Measurements from ENCODE around the gene PKP1. TPM values are rescaled to one million over a fixed set of nuclear protein-coding genes. Genes with fewer than 3 reads are reported as not detected.

The PKP1 gene
- total RNA-seq, 1 donor from 2014 or later = not detected

- no peak for DNase-seq (ENCODE audit: low read depth, low spot score)
- no peak overlapping the region for H3K4me3 Mint-ChIP-seq
- no peaks in the 10 kb centered on the region for H3K36me3 Mint-ChIP-seq (ENCODE audit: low read depth)
- H3K27ac Mint-ChIP-seq (ENCODE audit: unreplicated experiment) = no peak overlapping the region
- no peaks in the 10 kb centered on the region for H3K9me3 Mint-ChIP-seq
- peaks cover 4% of the 10 kb centered on the region for H3K4me1 Mint-ChIP-seq
- H3K27me3 Mint-ChIP-seq (ENCODE audit: low read depth) = peaks cover 43% of the 10 kb centered on the region
- no peak for TF ChIP-seq CTCF (conservative IDR thresholded peaks at IDR 0.05)
These were observed 21.3 kb upstream of the PKP1 start for GRCh38 chr1:201261771-201262547.

GRCh38 chr1:201262963-201263608 lies 20.2 kb upstream of the PKP1 start:
- peaks cover 52% of the 10 kb centered on the region for H3K27me3 Mint-ChIP-seq (ENCODE audit: low read depth)

GRCh38 chr1:201264072-201264471 lies 19.2 kb upstream of the PKP1 start:
- peaks cover 4% of the 10 kb centered on the region for H3K4me1 Mint-ChIP-seq
- no peak overlapping the region for H3K4me3 Mint-ChIP-seq
- no peak overlapping the region for H3K27ac Mint-ChIP-seq (ENCODE audit: unreplicated experiment)
- TF ChIP-seq CTCF (conservative IDR thresholded peaks at IDR 0.05) = no peak
- H3K27me3 Mint-ChIP-seq (ENCODE audit: low read depth) = peaks cover 48% of the 10 kb centered on the region
- H3K36me3 Mint-ChIP-seq (ENCODE audit: low read depth) = no peaks in the 10 kb centered on the region
- no peaks in the 10 kb centered on the region for H3K9me3 Mint-ChIP-seq
- no peak for DNase-seq (ENCODE audit: low read depth, low spot score)

More at GRCh38 chr1:201262963-201263608, 20.2 kb upstream of the PKP1 start:
- H3K36me3 Mint-ChIP-seq (ENCODE audit: low read depth) = no peaks in the 10 kb centered on the region
- H3K4me1 Mint-ChIP-seq = peaks cover 4% of the 10 kb centered on the region
- H3K27ac Mint-ChIP-seq (ENCODE audit: unreplicated experiment) = no peak overlapping the region
- DNase-seq (ENCODE audit: low read depth, low spot score) = no peak
- no peak overlapping the region for H3K4me3 Mint-ChIP-seq
- no peaks in the 10 kb centered on the region for H3K9me3 Mint-ChIP-seq
- TF ChIP-seq CTCF (conservative IDR thresholded peaks at IDR 0.05) = no peak

- H3K4me1 Mint-ChIP-seq = peaks cover 4% of the 10 kb centered on the region
- no peak overlapping the region for H3K27ac Mint-ChIP-seq (ENCODE audit: unreplicated experiment)
- no peaks in the 10 kb centered on the region for H3K9me3 Mint-ChIP-seq
- no peaks in the 10 kb centered on the region for H3K36me3 Mint-ChIP-seq (ENCODE audit: low read depth)
- H3K27me3 Mint-ChIP-seq (ENCODE audit: low read depth) = peaks cover 46% of the 10 kb centered on the region
- H3K4me3 Mint-ChIP-seq = no peak overlapping the region
- no peak for TF ChIP-seq CTCF (conservative IDR thresholded peaks at IDR 0.05)
- no peak for DNase-seq (ENCODE audit: low read depth, low spot score)
These were observed 18.8 kb upstream of the PKP1 start for GRCh38 chr1:201264554-201264953.

- Mint-ChIP-seq H3K27ac (ENCODE audit: unreplicated experiment) (no peak overlapping the region), H3K9me3 (no peaks in the 10 kb centered on the region), H3K4me3 (no peak overlapping the region), H3K36me3 (ENCODE audit: low read depth) (no peaks in the 10 kb centered on the region), H3K4me1 (no peaks in the 10 kb centered on the region), H3K27me3 (ENCODE audit: low read depth) (peaks cover 43% of the 10 kb centered on the region)
- TF ChIP-seq CTCF (conservative IDR thresholded peaks at IDR 0.05) = no peak
- no peak for DNase-seq (ENCODE audit: low read depth, low spot score)
These were observed 17.6 kb upstream of the PKP1 start for GRCh38 chr1:201265756-201266155.

Data from neural crest cell (in vitro differentiated cells).